NCI-H2107 treated with DMSO at 0.1 percent for 48 hours (cell line): ENCODE results near the gene FMN1.

ENCODE experiments used
- DNase-seq: peaks from one replicate; lab custom pipeline; 2025; ENCODE audit not compliant: unreplicated experiment; lab: John Stamatoyannopoulos, UW

FMN1 gene

DNA sequence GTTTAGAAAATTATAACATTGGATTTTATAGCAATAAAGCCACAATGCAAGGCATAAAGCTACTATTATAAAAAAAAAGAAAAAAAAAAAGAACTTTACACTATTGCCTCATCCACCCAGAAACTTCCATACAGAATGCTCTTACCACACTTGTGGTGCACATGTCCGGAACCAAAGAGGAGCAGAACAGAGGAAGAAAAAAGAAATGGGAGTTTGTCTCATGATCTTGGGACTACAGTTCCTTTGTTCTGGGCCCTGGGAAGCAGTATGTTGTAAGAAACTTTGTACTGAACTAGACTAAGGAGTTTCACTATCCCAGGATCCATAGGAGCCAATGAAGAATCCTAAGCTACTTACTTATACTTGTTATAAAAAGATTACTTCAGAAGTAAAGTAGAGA is 36.1 kb downstream of the FMN1 start:
- no peak for DNase-seq

DNA sequence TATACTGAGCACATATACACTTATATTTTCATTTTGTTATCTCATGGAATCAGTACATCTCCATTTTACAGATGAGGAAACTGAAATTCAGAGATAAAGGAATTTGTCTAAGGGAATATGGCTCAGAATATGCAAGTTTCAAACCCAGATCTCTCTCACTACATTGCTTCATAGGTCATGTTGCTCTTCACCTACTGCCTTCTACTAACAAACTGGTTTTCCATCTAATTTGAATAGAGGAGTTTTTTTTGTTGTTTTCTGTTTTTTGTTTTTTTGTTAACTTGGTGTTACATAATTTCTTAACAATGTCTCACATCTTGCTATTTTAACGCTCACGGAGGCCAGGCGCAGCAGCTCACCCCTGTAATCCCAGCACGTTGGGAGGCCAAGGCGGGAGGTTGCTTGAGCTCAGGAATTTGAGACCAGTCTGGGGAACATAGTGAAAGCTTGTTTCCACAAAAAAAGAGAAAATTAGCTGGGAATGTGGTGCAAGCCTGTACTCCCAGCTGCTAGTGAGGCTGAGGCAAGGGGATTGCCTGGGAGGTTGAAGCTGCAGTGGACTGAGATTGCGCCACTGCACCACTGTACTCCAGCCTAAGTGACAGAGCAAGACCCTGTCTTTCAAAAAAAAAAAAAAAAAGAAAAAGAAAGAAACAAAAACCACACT is 37.0 kb downstream of the FMN1 start:
- no peak for DNase-seq

DNA sequence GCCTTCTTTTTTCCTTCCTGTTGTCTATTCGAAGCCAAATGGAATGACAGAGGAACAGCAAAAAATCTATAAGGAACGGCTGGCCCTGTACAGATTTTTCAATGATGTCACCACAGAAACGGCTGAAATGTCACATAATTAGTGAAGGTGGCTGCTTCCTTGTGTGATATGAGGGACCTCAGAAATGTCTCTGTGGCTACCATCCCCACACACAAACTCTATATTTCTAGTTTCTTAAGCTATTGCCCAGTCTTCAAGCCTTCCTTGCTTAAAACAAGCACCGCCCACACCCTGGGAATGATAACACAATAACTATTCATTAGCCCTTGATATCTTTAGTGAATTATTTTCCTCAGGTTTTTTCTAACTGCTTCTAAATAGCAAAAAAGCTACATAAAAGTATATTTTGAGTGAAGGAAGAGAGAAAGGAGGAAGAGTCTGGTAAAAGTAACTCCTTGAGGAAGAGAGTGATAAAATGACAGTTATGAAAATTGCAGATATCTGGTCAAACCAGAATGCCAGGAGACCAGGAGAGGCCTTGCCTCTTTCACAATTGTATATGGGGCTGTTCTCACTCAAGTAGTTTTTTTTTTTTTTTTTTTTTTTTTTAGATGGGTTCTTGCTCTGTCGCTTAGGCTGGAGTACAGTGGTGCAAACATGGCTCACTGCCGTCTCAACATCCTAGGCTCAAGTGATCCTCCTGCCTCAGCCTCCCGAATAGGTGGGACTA is 38.7 kb downstream of the FMN1 start:
- DNase-seq = no peak

DNA sequence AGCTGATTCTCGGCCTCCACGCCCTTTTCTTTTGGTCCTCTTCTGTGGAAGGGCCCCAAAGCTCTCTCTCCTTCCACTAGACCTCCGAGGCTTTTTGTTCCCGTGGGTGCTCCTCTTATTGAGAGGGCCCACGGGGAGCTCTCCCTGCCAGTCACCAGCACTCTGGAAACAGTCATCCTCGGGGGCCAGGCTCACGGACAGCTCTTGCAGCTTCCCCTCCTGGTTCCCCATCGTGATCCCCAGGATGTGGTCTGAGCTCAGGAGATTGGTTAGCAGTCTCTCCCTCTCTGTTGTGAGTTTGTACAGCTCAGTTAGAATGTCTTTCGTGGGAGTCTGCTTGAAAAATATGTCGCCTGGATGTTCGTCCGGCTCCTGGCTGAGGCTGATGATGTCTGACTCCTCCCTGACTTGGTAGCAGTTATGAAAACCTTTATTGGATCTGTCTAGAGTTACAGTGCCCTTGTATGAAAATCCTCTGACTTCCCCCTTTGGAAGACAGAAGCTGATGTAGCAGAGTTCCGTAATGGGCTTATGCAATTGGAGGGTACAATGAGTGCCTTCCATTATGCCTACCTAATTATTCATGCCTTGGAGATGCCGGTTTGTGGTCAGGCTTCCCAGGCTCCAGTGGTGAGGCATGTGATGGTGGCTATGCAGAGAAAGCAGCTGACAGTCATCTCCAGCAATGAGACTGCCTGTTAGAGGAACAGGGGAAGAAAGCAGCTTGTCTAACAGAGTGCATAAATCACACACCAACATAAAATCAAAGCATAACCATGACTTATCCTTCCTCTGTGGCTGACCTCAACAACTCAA is 40.0 kb downstream of the FMN1 start:
- DNase-seq = peak; percentile 95

DNA sequence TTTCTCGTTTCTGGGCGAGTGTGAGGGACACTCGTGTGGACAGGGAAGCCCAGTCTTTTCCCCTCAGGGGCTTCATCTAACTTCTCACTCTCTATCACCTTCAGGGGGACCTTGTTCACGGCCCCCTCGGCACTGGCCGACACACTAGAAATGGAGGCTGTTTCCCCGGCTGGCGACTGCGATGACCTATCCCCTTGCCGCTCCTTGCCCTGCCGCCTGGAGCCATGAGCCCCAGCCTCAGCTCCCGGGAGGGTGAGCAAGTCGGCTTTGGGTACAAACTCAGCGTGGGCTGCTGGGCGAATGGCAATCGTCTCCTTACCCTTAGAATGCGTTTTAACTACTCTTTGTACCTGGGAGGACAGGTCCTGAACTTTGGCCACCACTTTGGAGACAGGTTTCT is 41.0 kb downstream of the FMN1 start:
- no peak for DNase-seq

DNA sequence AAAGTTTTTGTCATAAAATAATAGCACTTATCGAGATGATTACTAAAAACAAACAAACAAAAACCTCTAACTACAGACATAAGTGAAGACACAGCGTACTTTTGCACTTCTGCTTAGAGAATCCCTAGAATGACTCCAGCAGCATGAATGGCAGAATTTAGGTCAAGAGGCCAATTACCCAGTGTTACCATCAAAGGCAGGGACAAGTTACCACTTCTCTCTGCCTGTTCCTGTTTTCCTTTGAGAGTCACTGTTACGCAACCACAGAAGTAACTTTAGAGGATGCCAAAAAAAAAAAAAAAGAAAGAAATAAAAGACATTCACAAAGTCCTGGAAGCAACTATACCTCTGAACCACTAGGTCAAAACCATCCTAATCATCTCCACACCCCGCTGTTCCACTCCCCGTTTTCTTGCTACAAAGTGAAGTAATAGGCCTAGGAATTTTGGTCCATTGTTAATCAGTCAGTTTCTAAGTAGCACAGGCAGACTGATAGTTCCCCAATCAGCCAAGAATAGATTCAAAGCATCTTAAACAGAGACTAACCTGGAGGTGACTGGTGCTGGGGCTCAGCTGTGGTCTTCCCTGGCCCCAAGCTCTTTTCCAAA is 41.9 kb downstream of the FMN1 start:
- DNase-seq = peak; percentile 45

DNA sequence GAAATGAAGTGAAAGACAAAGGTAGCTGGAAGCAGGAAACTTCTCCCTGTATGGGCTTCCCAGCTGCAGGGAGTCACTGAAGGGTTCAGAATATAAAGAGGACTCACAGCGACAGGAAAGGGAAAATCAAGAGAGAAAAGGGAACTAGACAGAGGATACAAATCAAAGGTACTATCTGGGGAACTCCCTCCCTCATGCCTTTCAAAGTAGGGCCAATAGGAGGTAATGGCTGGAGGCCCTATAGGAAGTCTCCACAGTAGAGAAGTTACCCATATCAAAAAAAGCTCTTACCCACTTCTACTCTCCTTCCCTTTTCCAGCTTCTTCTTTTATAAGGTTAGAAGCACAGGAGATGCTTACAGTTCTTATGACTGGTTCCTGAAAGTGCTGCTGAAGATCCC is 43.5 kb downstream of the FMN1 start:
- DNase-seq = no peak

DNA sequence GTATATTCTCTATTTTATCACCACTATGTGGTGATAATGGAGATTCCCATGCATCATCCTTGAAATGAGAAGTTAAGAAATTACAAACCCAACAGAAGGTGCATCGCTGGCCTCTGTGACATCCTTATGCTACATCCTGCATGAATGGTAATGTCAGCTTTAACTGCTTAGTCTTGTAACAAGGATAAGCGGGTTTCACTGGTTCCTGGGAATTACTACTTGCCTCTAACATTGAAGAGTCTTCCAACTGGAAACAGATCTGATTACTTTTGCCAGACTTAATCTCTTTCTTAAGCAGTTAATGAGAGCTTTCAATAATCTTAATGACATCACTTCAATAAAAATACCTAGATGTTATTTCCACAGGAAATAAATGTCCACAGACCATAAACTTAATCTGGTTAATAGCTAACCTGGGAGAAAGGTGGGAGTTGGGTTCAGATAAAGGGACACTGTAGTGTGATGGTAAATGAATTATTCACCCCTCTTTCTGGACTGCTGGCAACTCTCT is 44.0 kb downstream of the FMN1 start:
- no peak for DNase-seq

DNA sequence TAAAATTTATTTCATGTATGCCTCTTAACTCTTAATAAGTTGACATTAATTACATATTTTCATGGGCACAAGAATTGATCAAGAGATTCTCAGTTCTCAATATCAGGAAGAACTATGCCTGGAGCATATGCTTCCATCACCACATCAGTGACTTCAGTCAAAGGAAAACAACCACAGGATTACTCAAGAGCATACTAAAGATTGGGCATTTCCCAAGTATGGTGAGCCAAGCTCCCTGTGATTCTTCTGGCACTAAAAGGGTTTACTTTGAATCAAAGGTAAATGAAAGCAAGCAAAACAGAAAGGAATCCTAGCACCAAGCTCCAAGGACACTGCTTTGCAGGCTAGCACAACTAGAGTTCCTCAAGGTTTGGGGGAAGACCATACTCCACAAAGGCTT is 44.6 kb downstream of the FMN1 start:
- no peak for DNase-seq

DNA sequence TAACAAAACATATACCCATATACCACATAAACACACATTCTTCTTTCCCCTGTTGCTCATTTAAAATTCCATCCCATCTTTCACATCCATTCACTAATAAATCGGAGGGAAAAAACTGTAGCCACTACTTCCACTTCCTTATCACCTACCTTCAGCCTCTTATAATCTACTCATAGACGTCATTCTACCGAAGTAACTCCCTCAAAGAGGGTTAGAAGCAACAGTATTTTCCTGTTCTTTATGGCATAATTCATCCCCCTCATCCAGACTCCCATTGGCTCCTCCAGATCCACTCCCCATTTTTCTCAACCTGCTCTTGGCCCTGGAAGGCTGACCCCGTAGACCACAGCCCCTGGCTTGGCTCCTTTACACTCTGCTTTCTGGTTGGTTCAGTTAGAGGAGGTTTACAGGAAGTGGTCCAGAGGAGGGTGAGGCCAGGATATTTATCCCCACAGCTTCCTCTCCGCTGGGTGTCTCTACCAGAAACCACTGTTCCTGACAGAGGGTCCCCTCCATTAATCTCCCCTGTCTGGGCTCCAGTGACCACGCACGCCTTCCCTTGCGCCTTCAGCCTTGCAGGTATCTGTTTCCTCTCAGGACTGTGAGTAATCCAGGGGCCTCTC is 46.3 kb downstream of the FMN1 start:
- DNase-seq = no peak

DNA sequence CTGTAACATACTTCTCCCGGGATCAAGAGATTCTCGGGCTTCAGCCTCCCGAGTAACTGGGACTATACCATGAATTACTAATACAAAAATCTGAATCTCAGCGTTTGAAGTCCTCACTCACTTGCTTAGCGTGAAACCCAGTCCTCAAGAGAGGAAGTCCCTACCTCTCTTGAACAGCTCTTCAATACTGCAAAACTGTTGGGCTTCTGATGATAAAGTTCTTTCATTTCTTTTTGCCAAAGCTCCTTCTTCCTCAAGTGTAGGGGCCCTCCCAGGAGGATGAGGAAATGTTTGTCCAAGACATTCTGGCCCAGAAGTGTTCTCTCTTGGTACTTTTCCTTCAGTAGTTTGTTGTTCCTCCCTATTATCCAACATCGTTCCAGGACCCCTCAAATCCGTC is 48.5 kb downstream of the FMN1 start:
- no peak for DNase-seq

DNA sequence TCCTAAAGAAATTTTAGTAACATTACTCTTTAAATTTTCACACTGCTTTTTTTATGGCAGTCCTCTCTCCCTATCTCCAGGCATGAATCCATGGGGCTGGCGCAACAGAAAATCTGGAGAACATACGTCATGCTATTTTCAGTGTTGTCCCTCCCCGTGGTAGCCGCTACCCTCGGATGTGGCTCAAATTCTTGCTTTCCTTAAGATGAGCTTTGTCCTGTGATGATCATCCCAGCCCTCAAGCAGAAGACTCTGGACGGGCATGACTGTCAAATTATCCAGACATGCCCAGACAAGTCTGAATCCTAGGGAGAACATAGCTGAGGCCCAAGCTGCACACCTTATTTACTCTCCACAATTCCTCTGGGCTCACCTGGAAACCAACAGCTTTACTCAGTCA is 49.1 kb downstream of the FMN1 start:
- DNase-seq = no peak

DNA sequence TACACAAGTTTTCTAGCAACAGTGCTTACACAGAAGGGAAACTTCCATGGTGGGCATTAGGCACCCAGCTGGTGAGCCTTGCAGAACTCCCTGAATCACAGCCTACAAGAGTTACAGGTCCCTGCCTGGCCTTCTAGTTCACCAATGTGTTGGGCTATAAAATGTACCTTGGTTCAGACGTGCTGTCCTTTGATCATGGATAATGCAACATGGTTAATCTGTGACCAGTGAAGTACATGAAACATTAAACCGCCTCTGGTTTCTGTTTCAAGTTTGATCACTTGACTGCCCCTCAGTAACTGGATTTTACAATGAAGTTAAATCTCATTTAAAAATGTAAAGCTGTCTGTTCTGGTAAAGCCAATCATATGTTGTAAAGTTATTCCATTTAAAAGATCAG is 51.8 kb downstream of the FMN1 start:
- no peak for DNase-seq

DNA sequence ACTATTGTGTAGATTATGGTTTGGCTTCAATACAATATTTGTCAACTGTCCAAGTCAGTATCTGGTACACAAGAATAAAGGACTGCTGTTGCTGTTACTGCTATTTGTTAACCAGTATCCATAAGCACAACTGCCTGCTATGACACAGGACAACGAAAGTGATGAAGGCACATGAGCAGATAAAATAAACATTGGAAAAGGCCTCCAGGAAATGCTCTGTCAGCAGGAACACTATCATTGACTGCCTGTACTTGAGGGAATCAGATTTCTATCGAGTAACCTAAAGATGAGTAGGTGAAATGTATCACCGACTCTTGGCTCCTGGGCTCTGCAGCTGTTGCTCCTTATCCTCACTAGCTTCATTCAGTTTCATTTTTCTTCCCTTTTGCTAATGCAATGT is 56.5 kb downstream of the FMN1 start:
- DNase-seq = peak; percentile 40

DNA sequence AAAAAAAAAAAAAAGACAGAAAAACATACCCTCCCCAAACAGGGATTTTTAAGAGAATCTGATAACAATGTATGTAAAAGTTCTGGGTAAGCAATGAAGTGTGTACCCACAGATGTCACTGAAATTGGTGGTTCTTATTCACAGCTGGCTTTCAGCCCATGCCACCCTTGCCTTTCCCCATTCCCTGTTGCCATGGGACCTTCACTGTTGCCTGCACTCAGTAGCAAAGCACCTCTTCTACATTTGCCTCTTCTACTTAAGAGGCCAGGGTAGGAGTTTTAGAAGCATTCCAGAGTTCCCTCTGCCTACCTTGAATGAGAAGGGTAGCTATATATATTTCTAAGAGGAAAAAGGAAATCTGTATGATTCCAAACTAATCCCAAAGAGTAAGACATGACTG is 57.4 kb downstream of the FMN1 start:
- DNase-seq = no peak

DNA sequence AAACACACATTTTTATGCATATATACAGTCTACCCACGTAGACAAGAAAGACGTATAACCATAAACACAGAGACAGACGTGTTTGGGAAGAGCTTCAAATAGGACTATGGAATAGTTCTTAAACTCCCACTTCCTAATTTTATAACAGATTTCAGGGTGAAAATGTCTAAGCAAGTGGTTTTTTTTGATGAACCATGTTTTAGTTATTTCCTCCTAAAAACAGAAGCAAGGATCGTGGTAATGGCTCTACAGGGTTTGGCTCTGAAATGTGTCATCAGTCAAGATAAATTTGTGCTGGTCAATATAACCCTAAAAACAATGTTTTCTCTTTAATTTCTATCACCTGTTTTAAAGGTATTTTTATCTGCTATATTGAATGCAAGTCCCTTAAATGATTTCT is 58.2 kb downstream of the FMN1 start:
- no peak for DNase-seq

DNA sequence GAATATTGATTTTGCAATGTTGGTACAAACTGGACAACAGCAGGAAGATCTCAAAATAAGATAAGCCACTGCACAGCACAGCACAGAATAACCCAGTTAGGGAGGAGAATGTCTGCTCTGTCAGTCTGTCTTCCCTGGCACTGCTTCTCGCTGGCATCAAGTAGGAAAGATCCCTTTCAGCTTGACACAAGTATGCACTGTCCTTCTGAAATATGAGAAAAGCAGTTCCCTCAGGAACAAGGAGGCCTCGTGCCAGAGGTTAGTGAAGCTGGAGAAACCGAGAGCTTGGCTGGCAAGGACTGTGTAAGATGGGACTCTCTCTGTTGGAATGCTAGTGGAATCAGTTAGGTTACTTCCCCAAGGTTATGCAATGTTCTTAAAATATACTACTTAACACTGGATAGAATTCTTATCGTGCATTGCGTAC is 59.1 kb downstream of the FMN1 start:
- DNase-seq = no peak

DNA sequence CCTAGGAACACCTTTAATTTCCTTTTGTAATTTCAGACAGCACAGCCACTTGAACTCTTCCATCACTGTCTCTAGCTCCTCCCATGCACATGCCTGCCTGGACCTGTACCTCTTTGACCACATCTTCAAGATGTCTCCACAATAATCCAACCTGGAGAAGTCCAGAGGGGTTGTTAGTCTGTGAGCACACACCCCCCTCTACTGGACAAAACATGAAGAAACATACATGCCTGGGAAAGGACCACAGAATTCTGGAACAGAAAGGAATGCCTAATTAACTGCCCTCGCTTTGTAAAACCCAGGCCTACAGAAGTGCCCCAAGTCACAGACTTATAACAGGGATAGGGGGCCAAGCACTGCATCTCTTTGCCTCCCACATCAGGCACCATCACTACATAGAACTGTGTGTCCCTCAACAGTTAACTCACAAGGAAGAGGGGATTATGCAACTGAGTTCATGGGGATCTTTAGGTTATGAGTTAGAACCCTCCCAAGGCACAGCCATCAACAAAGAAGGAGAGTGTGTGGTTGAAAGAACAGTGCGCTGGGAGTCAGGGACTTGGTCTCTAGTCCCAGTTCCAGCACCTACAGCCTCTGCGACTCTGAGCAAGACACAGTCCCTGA is 61.7 kb downstream of the FMN1 start:
- peak; percentile 71 for DNase-seq

DNA sequence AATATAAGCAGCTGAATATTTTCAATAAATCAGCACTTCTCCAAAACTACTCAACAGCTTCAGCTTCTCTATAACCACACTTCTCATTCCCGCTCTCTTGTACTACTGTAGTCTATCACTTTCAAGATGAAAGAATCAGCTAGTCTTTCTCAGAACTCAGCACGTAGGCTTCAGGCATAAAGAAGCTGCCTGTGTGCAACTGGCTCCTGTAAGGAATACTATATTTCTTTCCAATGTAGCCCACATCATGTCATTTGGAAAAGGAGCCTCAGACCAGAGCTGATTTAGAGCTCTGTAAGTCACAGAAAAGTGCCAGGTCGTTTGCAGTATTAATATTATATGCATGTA is 62.3 kb downstream of the FMN1 start:
- DNase-seq = no peak

DNA sequence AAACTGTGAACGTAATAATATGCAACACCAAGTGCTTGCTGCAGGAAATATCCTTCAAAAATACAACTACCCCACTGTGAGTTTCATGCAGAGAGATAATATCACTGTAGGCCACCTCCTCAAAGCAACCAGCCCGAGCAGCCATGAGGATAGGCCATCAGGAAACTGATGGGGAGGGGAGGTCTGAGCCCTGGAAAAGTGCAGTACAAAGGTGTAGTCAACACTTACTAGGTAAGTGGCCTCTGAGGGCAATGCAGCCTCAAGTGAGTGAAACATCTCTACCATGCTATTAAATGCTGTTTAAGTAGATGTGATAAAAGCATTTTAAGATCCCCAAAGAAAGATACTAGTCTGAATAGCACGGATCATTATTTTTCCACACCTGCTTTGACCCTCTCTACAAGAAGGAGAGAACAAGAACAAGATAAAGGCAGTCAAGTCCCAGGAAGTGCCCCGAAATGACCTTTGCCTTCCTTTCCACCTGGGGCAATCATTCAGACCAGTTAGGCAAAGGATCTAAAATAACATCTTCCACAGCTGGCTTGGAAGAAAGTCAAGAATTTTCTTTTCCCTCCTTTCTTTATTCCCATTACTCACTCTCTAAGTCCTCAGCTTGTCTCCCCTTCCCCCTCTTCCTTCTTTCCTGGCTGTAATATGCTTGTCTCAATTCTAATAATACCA is 62.8 kb downstream of the FMN1 start:
- no peak for DNase-seq
